H9 (cell line): ENCODE measurements around the gene GPR156. TPM values are rescaled to one million over a fixed set of nuclear protein-coding genes. Genes with fewer than 3 reads are reported as not detected.

Experiments
- DNase-seq: peaks from one replicate; pipeline ENCODE4 v3.0.0-alpha.2; 2017
- H2AFZ ChIP-seq: one replicate; pipeline ENCODE4 v1.6.1; 2013; ENCODE audit warnings: mild to moderate bottlenecking, low read length, control low read depth, moderate library complexity
- H2AK5ac ChIP-seq: 2 replicates; pipeline ENCODE4 v1.6.1; 2013; ENCODE audit warnings: low read length, control low read depth, mixed read lengths; ENCODE audit not compliant: insufficient read length
- H2BK120ac ChIP-seq: one replicate; pipeline ENCODE4 v1.6.1; 2013; ENCODE audit warnings: low read depth, mild to moderate bottlenecking, low read length, control low read depth, inconsistent platforms; ENCODE audit not compliant: poor library complexity, severe bottlenecking
- H2BK12ac ChIP-seq: 2 replicates; pipeline ENCODE4 v1.6.1; 2013; ENCODE audit warnings: low read length, control low read depth, mixed read lengths, low read depth; ENCODE audit not compliant: insufficient read length
- H2BK15ac ChIP-seq: 2 replicates; pipeline ENCODE4 v1.6.1; 2013; ENCODE audit warnings: low read depth, low read length, control low read depth
- H2BK20ac ChIP-seq: one replicate; pipeline ENCODE4 v1.6.1; 2013; ENCODE audit warnings: low read depth, mild to moderate bottlenecking, low read length, control low read depth, inconsistent platforms; ENCODE audit not compliant: poor library complexity, severe bottlenecking
- H2BK5ac ChIP-seq: 2 replicates; pipeline ENCODE4 v1.6.1; 2013; ENCODE audit warnings: low read length, control low read depth, mixed read lengths; ENCODE audit not compliant: insufficient read length
- H3K14ac ChIP-seq: 2 replicates; pipeline ENCODE4 v1.6.1; 2013; ENCODE audit warnings: low read length, control low read depth; ENCODE audit not compliant: insufficient read depth
- H3K18ac ChIP-seq: 2 replicates; pipeline ENCODE4 v1.6.1; 2013; ENCODE audit warnings: low read depth, mild to moderate bottlenecking, mixed read lengths, low read length, control low read depth; ENCODE audit not compliant: insufficient read length
- H3K23ac ChIP-seq: 2 replicates; pipeline ENCODE4 v1.6.1; 2013; ENCODE audit warnings: low read length, control low read depth, mixed read lengths, low read depth; ENCODE audit not compliant: insufficient read length
- H3K23me2 ChIP-seq: 2 replicates; pipeline ENCODE4 v1.6.1; 2013; ENCODE audit warnings: low read depth, mild to moderate bottlenecking, mixed read lengths, low read length, control low read depth; ENCODE audit not compliant: insufficient read length, poor library complexity, severe bottlenecking
- H3K27ac ChIP-seq: 2 replicates; pipeline ENCODE4 v1.5.1; 2013; ENCODE audit warnings: low read length, control low read depth, mixed read lengths, low read depth; ENCODE audit not compliant: insufficient read length
- H3K27me3 ChIP-seq: 2 replicates; pipeline ENCODE4 v1.6.1; 2013; ENCODE audit warnings: low read length, control low read depth, inconsistent platforms; ENCODE audit not compliant: insufficient read depth
- H3K4ac ChIP-seq: 2 replicates; pipeline ENCODE4 v1.6.1; 2013; ENCODE audit warnings: low read depth, mild to moderate bottlenecking, control low read depth, inconsistent platforms, low read length, moderate library complexity
- H3K4me1 ChIP-seq: 2 replicates; pipeline ENCODE4 v1.6.1; 2013; ENCODE audit warnings: low read length, control low read depth, inconsistent platforms; ENCODE audit not compliant: insufficient read depth
- H3K4me2 ChIP-seq: 2 replicates; pipeline ENCODE4 v1.6.1; 2013; ENCODE audit warnings: low read length, control low read depth, mixed read lengths; ENCODE audit not compliant: insufficient read length, insufficient read depth
- H3K56ac ChIP-seq: 2 replicates; pipeline ENCODE4 v1.6.1; 2013; ENCODE audit warnings: low read depth, mild to moderate bottlenecking, mixed read lengths, low read length, control low read depth; ENCODE audit not compliant: insufficient read length
- H3K79me1 ChIP-seq: 2 replicates; pipeline ENCODE4 v1.6.1; 2013; ENCODE audit warnings: low read depth, mild to moderate bottlenecking, moderate library complexity, low read length, control low read depth, inconsistent platforms; ENCODE audit not compliant: insufficient read depth, poor library complexity, severe bottlenecking
- H3K79me2 ChIP-seq: 2 replicates; pipeline ENCODE4 v1.6.1; 2013; ENCODE audit warnings: low read length, control low read depth, inconsistent platforms; ENCODE audit not compliant: insufficient read depth
- H3K9ac ChIP-seq: 2 replicates; pipeline ENCODE4 v1.6.1; 2013; ENCODE audit warnings: low read length, control low read depth, mixed read lengths; ENCODE audit not compliant: insufficient read length; ENCODE audit errors: extremely low read depth
- H3K9me3 ChIP-seq: one replicate; pipeline ENCODE4 v1.6.1; 2013; ENCODE audit warnings: low read depth, low read length, inconsistent platforms; ENCODE audit not compliant: control insufficient read depth
- H3T11ph ChIP-seq: one replicate; pipeline ENCODE4 v1.6.1; 2013; ENCODE audit warnings: mild to moderate bottlenecking, low read length, control low read depth, inconsistent platforms
- H4K20me1 ChIP-seq: one replicate; pipeline ENCODE4 v1.6.1; 2013; ENCODE audit not compliant: control insufficient read depth, insufficient read length, insufficient read depth
- H4K5ac ChIP-seq: 2 replicates; pipeline ENCODE4 v1.6.1; 2013; ENCODE audit warnings: low read depth, mild to moderate bottlenecking, mixed read lengths, low read length, control low read depth; ENCODE audit not compliant: insufficient read length
- H4K8ac ChIP-seq: replicated peaks from 2 replicates; pipeline ENCODE4 v1.6.1; 2013; ENCODE audit warnings: low read length, control low read depth, mixed read lengths, low read depth; ENCODE audit not compliant: insufficient read length
- H4K91ac ChIP-seq: 2 replicates; pipeline ENCODE4 v1.6.1; 2013; ENCODE audit warnings: low read depth, mild to moderate bottlenecking, moderate library complexity, mixed read lengths, low read length, control low read depth; ENCODE audit not compliant: insufficient read length
- H3K27ac Mint-ChIP-seq, 3 experiments: 2 replicates in 2 of 3; 3 replicates in 1 of 3; pipeline ENCODE4 v1.8.0; 2020 to 2021; ENCODE audit warnings: mixed read lengths in 3 of 3, mild to moderate bottlenecking in 1 of 3, moderate library complexity in 1 of 3
- H3K27me3 Mint-ChIP-seq: 2 replicates; pipeline ENCODE4 v1.8.0; 2021; ENCODE audit warnings: low read depth, mild to moderate bottlenecking, moderate library complexity, mixed read lengths
- H3K36me3 Mint-ChIP-seq, 3 experiments: 2 replicates in 2 of 3; 3 replicates in 1 of 3; pipeline ENCODE4 v1.8.0; 2020 to 2021; ENCODE audit warnings: low read depth in 3 of 3, mixed read lengths in 3 of 3; ENCODE audit not compliant: insufficient read depth in 1 of 3
- H3K4me1 Mint-ChIP-seq, 2 experiments: 2 replicates each; pipeline ENCODE4 v1.8.0; 2020; ENCODE audit warnings: mixed read lengths in 2 of 2
- H3K4me3 Mint-ChIP-seq, 2 experiments: 2 replicates in 1 of 2; 3 replicates in 1 of 2; pipeline ENCODE4 v1.8.0; 2020 to 2021; ENCODE audit warnings: mild to moderate bottlenecking in 2 of 2, mixed read lengths in 2 of 2, moderate library complexity in 1 of 2
- H3K9me3 Mint-ChIP-seq, 2 experiments: 2 replicates in 1 of 2; 3 replicates in 1 of 2; pipeline ENCODE4 v1.8.0; 2020; ENCODE audit warnings: mild to moderate bottlenecking in 2 of 2, mixed read lengths in 2 of 2, moderate library complexity in 1 of 2
- WGBS: extraction: QIAGEN DNeasy Blood & Tissue Kit; methylation state at CpG from one replicate; pipeline ENCODE4 v1.1.7; 2013; ENCODE audit warnings: missing lambda C conversion rate, low lambda C conversion rate, mixed read lengths; ENCODE audit not compliant: insufficient read length; ENCODE audit errors: extremely low coverage; 5-methylcytosine and 5-hydroxymethylcytosine counted together
- total RNA-seq: library from RNA; stranded (reverse); gene quantifications from 2 replicates; pipeline ENCODE4 v1.2.1, GENCODE V29; 2021
- TF ChIP-seq, protein P1 (sequence below): fragments of 200-600 bp; sonication (generic); conservative IDR thresholded peaks from 3 replicates; pipeline ENCODE4 v1.8.0; 2021; ENCODE audit warnings: antibody characterized with exemption, mild to moderate bottlenecking

The GPR156 gene
- total RNA-seq, 1 experiment from 2014 or later, result 1.8 TPM

DNA sequence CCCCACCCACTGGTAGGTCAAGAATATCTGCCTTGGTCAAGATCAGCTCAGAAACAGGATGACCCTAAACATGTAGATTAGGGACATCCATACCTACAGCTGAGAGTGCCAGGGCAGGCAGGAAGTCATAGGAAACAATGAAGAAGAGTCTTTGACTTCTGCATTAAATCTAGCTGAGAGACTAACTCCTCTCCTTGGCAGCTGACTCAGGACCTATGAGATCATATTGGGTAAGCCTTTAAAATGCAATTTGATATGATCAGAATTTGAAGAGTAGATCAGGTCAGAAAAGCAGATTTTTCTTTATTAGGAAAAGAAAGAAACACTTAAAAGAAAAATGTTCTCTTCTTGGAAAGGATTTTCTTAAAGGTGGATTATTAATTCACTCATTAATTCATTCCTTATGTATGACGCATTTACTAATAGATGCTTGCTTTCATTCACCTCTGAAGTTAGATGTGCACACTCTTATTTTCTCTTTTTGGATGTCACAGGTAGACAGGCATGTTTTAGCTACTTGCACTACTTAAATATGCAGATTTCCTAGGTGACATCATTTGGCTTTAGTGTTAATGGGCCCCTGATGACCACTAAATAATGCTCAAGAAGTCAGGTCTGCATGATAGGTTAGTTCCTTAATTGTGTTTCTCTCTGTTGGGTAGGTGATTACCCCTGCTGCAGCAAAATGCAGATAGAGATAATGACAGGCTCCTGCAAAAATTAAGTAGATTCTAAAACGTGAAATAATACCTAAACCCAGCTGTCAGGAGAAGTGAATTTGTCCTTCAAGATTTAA is 155.1 kb downstream of the GPR156 start:
- Histone ChIP-seq H3K23me2 (no peaks in the 10 kb centered on the region), H2BK20ac (no peak overlapping the region), H3T11ph (no peak overlapping the region), H4K91ac (no peak overlapping the region), H3K79me2 (no peaks in the 10 kb centered on the region), H3K9ac (no peak overlapping the region), H3K4ac (no peak overlapping the region), H2BK120ac (no peak overlapping the region), H4K20me1 (no peaks in the 10 kb centered on the region), H2BK12ac (no peak overlapping the region), H3K9me3 (no peaks in the 10 kb centered on the region), H3K27me3 (no peaks in the 10 kb centered on the region), H3K56ac (no peak overlapping the region), H3K79me1 (no peaks in the 10 kb centered on the region), H2BK15ac (no peak overlapping the region), H3K4me2 (no peak overlapping the region), H3K18ac (no peak overlapping the region), H3K4me1 (no peaks in the 10 kb centered on the region), H3K27ac (no peak overlapping the region), H3K14ac (no peak overlapping the region), H4K5ac (no peak overlapping the region), H4K8ac (no peak overlapping the region), H3K23ac (no peak overlapping the region), H2AK5ac (no peak overlapping the region), H2AFZ (no peak overlapping the region), H2BK5ac (no peak overlapping the region)
- H3K4me3 Mint-ChIP-seq, result no peak overlapping the region
- no peaks in the 10 kb centered on the region for H3K9me3 Mint-ChIP-seq
- no peaks in the 10 kb centered on the region for H3K27me3 Mint-ChIP-seq
- WGBS, result no CpG with 5 or more reads among the region's 2 CpGs
- no peaks in the 10 kb centered on the region for H3K36me3 Mint-ChIP-seq
- DNase-seq, result no peak
- peaks cover 7 to 9% of the 10 kb centered on the region in 2 experiments for H3K4me1 Mint-ChIP-seq
- TF ChIP-seq, protein P1, sequence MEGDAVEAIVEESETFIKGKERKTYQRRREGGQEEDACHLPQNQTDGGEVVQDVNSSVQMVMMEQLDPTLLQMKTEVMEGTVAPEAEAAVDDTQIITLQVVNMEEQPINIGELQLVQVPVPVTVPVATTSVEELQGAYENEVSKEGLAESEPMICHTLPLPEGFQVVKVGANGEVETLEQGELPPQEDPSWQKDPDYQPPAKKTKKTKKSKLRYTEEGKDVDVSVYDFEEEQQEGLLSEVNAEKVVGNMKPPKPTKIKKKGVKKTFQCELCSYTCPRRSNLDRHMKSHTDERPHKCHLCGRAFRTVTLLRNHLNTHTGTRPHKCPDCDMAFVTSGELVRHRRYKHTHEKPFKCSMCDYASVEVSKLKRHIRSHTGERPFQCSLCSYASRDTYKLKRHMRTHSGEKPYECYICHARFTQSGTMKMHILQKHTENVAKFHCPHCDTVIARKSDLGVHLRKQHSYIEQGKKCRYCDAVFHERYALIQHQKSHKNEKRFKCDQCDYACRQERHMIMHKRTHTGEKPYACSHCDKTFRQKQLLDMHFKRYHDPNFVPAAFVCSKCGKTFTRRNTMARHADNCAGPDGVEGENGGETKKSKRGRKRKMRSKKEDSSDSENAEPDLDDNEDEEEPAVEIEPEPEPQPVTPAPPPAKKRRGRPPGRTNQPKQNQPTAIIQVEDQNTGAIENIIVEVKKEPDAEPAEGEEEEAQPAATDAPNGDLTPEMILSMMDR, result no peak
- no peak overlapping the region for H3K27ac Mint-ChIP-seq
